SK-N-SH (cell line): ENCODE results near the gene LSM5.

Experiments used
- EP300 ChIP-seq, 2 experiments: IDR thresholded peaks; 2 replicates each; pipeline versions ENCODE4 v1.4.0 to v1.6.1; 2012; ENCODE audit warnings: borderline replicate concordance in 1 of 2, low read depth in 1 of 2, low read length in 1 of 2
- SIN3A ChIP-seq: IDR thresholded peaks from 2 replicates; pipeline ENCODE4 v1.6.1; 2012; ENCODE audit warnings: low read depth, mild to moderate bottlenecking, low read length, moderate library complexity, borderline replicate concordance

- TF ChIP-seq EP300 (IDR thresholded peaks at IDR 0.05; ENCODE audit: borderline replicate concordance in 1 of 2, low read depth in 1 of 2, low read length in 1 of 2) = no peak
- no peak for TF ChIP-seq SIN3A
These were observed 25.8 kb upstream of the LSM5 start for GRCh38 chr7:32515890-32516550.
